Uterus (tissue), 4 donors: ENCODE data around the gene PBX1. TPM values are rescaled to one million over a fixed set of nuclear protein-coding genes. Genes with fewer than 3 reads are reported as not detected.
A peak's percentile ranks its signal among the peaks of the same experiment; 100 is the strongest.

Experiments
- DNase-seq, 2 donors: peaks; one replicate each; pipeline ENCODE4 v3.0.0-alpha.2; 2019 to 2020
- H3K27ac ChIP-seq, 2 donors: fragments of 200-600 bp; sonication (generic); 1 replicate in 1 of 2; 2 replicates in 1 of 2; pipeline ENCODE4 v1.5.1; 2016 to 2018
- H3K27me3 ChIP-seq, 2 donors: fragments of 200-600 bp; sonication (generic); one replicate each; pipeline ENCODE4 v1.5.1; 2018 to 2019; ENCODE audit warnings: control low read depth in 1 of 2
- H3K36me3 ChIP-seq, 2 donors: fragments of 200-600 bp; sonication (generic); one replicate each; pipeline ENCODE4 v1.5.1; 2019; ENCODE audit warnings: control low read depth in 1 of 2
- H3K4me1 ChIP-seq, 2 donors: fragments of 200-600 bp; sonication (generic); one replicate each; pipeline ENCODE4 v1.5.1; 2018 to 2019; ENCODE audit warnings: control low read depth in 1 of 2
- H3K4me3 ChIP-seq, 2 donors: fragments of 200-600 bp; sonication (generic); 1 replicate in 1 of 2; 2 replicates in 1 of 2; pipeline ENCODE4 v1.5.1; 2018 to 2019; ENCODE audit warnings: mild to moderate bottlenecking in 1 of 2
- H3K9me3 ChIP-seq, 2 donors: fragments of 200-600 bp; sonication (generic); one replicate each; pipeline ENCODE4 v1.5.1; 2019; ENCODE audit warnings: control low read depth in 1 of 2
- CTCF ChIP-seq, 4 experiments: fragments of 200-600 bp in 2 of 4; fragments of 450-650 bp in 2 of 4; sonication (generic) in 2 of 4; IDR thresholded peaks; one replicate each; pipeline ENCODE4 v1.5.1; 2016 to 2019; ENCODE audit warnings: antibody characterized with exemption in 4 of 4, mild to moderate bottlenecking in 2 of 4, moderate library complexity in 1 of 4
- POLR2A ChIP-seq, 2 donors: fragments of 450-650 bp; IDR thresholded peaks; one replicate each; pipeline ENCODE4 v1.6.1; 2016; ENCODE audit warnings: antibody characterized with exemption in 2 of 2, mild to moderate bottlenecking in 1 of 2, moderate library complexity in 1 of 2
- intact Hi-C: fragments of 100-400 bp; cut with DNase I; formaldehyde crosslinking; loops from one replicate; pipeline ENCODE4 v1.15.1; 2023; ENCODE audit warnings: low total_unique reads
- total RNA-seq, 4 donors: library from RNA; depleted of rRNA in 3 of 4; stranded (reverse); fragments of >200 nt in 3 of 4; gene quantifications; one replicate each; pipeline versions ENCODE4 v1.1.0 to v1.2.4, GENCODE V29; 2014 to 2023
- donor health status: DM: yes; HTN: yes; CAD: no.

Gene PBX1
- total RNA-seq, 4 donors from 2014 or later = 122 to 831 (median 207) TPM

GRCh38 chr1:164709126-164709525 is 150.1 kb downstream of the PBX1 start:
- no peaks in the 10 kb centered on the region for H3K9me3 ChIP-seq
- H3K4me1 ChIP-seq = peaks cover 8 to 25% of the 10 kb centered on the region in 2 donors
- intact Hi-C loops = no loop called here
- no peak for DNase-seq
- no peak for TF ChIP-seq CTCF (IDR thresholded peaks at IDR 0.05)
- no peak for TF ChIP-seq POLR2A (IDR thresholded peaks at IDR 0.05)
- no peaks in the 10 kb centered on the region for H3K27me3 ChIP-seq
- H3K4me3 ChIP-seq = no peak overlapping the region
- H3K27ac ChIP-seq = peak overlapping the region; percentile 85 to 92
- no peaks in the 10 kb centered on the region for H3K36me3 ChIP-seq

GRCh38 chr1:164709541-164710278 is 150.7 kb downstream of the PBX1 start:
- no peaks in the 10 kb centered on the region for H3K36me3 ChIP-seq
- peaks cover 8 to 25% of the 10 kb centered on the region in 2 donors for H3K4me1 ChIP-seq
- H3K27ac ChIP-seq = peak overlapping the region; percentile 85 to 92
- no peaks in the 10 kb centered on the region for H3K27me3 ChIP-seq
- no peak overlapping the region for H3K4me3 ChIP-seq
- no peak for DNase-seq
- H3K9me3 ChIP-seq = no peaks in the 10 kb centered on the region
- intact Hi-C loops = no loop called here
- TF ChIP-seq CTCF (IDR thresholded peaks at IDR 0.05) (no peak), POLR2A (IDR thresholded peaks at IDR 0.05) (no peak)

GRCh38 chr1:164712131-164713036 is 153.4 kb downstream of the PBX1 start:
- intact Hi-C loops = no loop called here
- peak; percentile 42 to 58 for DNase-seq
- no peaks in the 10 kb centered on the region for H3K27me3 ChIP-seq
- peaks cover 8 to 19% of the 10 kb centered on the region in 2 donors for H3K4me1 ChIP-seq
- TF ChIP-seq CTCF (IDR thresholded peaks at IDR 0.05) (no peak), POLR2A (IDR thresholded peaks at IDR 0.05) (no peak)
- H3K4me3 ChIP-seq = no peak overlapping the region
- peak overlapping the region; percentile 85 to 92 for H3K27ac ChIP-seq
- H3K9me3 ChIP-seq = no peaks in the 10 kb centered on the region
- H3K36me3 ChIP-seq = no peaks in the 10 kb centered on the region

- H3K9me3 ChIP-seq = no peaks in the 10 kb centered on the region
- intact Hi-C loops = no loop called here
- H3K4me3 ChIP-seq = no peak overlapping the region
- H3K27ac ChIP-seq = peak overlapping the region; percentile 85 to 92
- no peaks in the 10 kb centered on the region for H3K27me3 ChIP-seq
- no peaks in the 10 kb centered on the region for H3K36me3 ChIP-seq
- no peak for TF ChIP-seq POLR2A (IDR thresholded peaks at IDR 0.05)
- TF ChIP-seq CTCF (IDR thresholded peaks at IDR 0.05) = no peak
- peak; percentile 37 to 61 for DNase-seq
- peaks cover 6 to 13% of the 10 kb centered on the region in 2 donors for H3K4me1 ChIP-seq
These were observed 154.6 kb downstream of the PBX1 start for GRCh38 chr1:164713456-164714207.
